Endothelial cell (in vitro differentiated cells): ENCODE measurements around the gene LRP10. TPM values are rescaled to one million over a fixed set of nuclear protein-coding genes. Genes with fewer than 3 reads are reported as not detected.

Experiments
- DNase-seq: peaks from one replicate; pipeline ENCODE4 v3.0.0; 2021; ENCODE audit warnings: low spot score
- H3K27ac Mint-ChIP-seq: one replicate; pipeline ENCODE4 v1.8.0; 2021; ENCODE audit warnings: mixed read lengths, inconsistent platforms; ENCODE audit not compliant: unreplicated experiment
- H3K27me3 Mint-ChIP-seq: one replicate; pipeline ENCODE4 v1.8.0; 2021; ENCODE audit warnings: mild to moderate bottlenecking, moderate library complexity, mixed read lengths, inconsistent platforms; ENCODE audit not compliant: unreplicated experiment
- H3K36me3 Mint-ChIP-seq: one replicate; pipeline ENCODE4 v1.8.0; 2021; ENCODE audit warnings: mild to moderate bottlenecking, low read depth, mixed read lengths, inconsistent platforms; ENCODE audit not compliant: unreplicated experiment
- H3K4me1 Mint-ChIP-seq: one replicate; pipeline ENCODE4 v1.8.0; 2021; ENCODE audit warnings: mild to moderate bottlenecking, mixed read lengths, inconsistent platforms; ENCODE audit not compliant: unreplicated experiment
- H3K4me3 Mint-ChIP-seq: one replicate; pipeline ENCODE4 v1.8.0; 2021; ENCODE audit warnings: mild to moderate bottlenecking, mixed read lengths, inconsistent platforms; ENCODE audit not compliant: unreplicated experiment
- H3K9me3 Mint-ChIP-seq: one replicate; pipeline ENCODE4 v1.8.0; 2021; ENCODE audit warnings: mixed read lengths, inconsistent platforms; ENCODE audit not compliant: unreplicated experiment
- CTCF ChIP-seq: fragments of 200-600 bp; sonication (generic); IDR thresholded peaks from one replicate; pipeline ENCODE4 v1.5.0; 2021; ENCODE audit warnings: antibody characterized with exemption; ENCODE audit not compliant: unreplicated experiment
- total RNA-seq: library from RNA; stranded (reverse); fragmentation: NEBNext Ultra II Directional; extraction: Animal tissue kit (Norgen Biotek cat#: 25700); gene quantifications from one replicate; pipeline ENCODE4 v1.2.1, GENCODE V29; 2021; ENCODE audit not compliant: unreplicated experiment

Gene LRP10
- total RNA-seq, 1 donor from 2014 or later: 105 TPM

GRCh38 chr14:22844221-22845102 lies 27.1 kb upstream of the LRP10 start:
- Mint-ChIP-seq H3K9me3 (no peaks in the 10 kb centered on the region), H3K27ac (no peak overlapping the region), H3K36me3 (peaks cover 53% of the 10 kb centered on the region), H3K4me3 (no peak overlapping the region), H3K27me3 (peaks cover 15% of the 10 kb centered on the region), H3K4me1 (peaks cover 62% of the 10 kb centered on the region)
- no peak for DNase-seq
- TF ChIP-seq CTCF: no peak

- Mint-ChIP-seq H3K27ac (no peak overlapping the region), H3K4me1 (peaks cover 57% of the 10 kb centered on the region), H3K36me3 (peaks cover 53% of the 10 kb centered on the region), H3K4me3 (no peak overlapping the region), H3K27me3 (peaks cover 16% of the 10 kb centered on the region), H3K9me3 (no peaks in the 10 kb centered on the region)
- DNase-seq: no peak
- TF ChIP-seq CTCF: no peak
Measured at GRCh38 chr14:22845103-22845394, 26.5 kb upstream of the LRP10 start.

GRCh38 chr14:22845821-22846625 lies 25.5 kb upstream of the LRP10 start:
- TF ChIP-seq CTCF: no peak
- no peak overlapping the region for H3K4me3 Mint-ChIP-seq
- H3K4me1 Mint-ChIP-seq: peaks cover 52% of the 10 kb centered on the region
- H3K9me3 Mint-ChIP-seq: no peaks in the 10 kb centered on the region
- DNase-seq: no peak
- peak overlapping the region; percentile 31 for H3K27ac Mint-ChIP-seq
- peaks cover 49% of the 10 kb centered on the region for H3K36me3 Mint-ChIP-seq
- H3K27me3 Mint-ChIP-seq: peaks cover 16% of the 10 kb centered on the region

- Mint-ChIP-seq H3K36me3 (peaks cover 43% of the 10 kb centered on the region), H3K27ac (no peak overlapping the region), H3K4me1 (peaks cover 55% of the 10 kb centered on the region), H3K9me3 (no peaks in the 10 kb centered on the region), H3K27me3 (peaks cover 16% of the 10 kb centered on the region), H3K4me3 (no peak overlapping the region)
- no peak for TF ChIP-seq CTCF
- DNase-seq: no peak
Measured at GRCh38 chr14:22846811-22847307, 24.7 kb upstream of the LRP10 start.
